ENCODE results near the gene TPRKB.

- TF ChIP-seq, protein P1, sequence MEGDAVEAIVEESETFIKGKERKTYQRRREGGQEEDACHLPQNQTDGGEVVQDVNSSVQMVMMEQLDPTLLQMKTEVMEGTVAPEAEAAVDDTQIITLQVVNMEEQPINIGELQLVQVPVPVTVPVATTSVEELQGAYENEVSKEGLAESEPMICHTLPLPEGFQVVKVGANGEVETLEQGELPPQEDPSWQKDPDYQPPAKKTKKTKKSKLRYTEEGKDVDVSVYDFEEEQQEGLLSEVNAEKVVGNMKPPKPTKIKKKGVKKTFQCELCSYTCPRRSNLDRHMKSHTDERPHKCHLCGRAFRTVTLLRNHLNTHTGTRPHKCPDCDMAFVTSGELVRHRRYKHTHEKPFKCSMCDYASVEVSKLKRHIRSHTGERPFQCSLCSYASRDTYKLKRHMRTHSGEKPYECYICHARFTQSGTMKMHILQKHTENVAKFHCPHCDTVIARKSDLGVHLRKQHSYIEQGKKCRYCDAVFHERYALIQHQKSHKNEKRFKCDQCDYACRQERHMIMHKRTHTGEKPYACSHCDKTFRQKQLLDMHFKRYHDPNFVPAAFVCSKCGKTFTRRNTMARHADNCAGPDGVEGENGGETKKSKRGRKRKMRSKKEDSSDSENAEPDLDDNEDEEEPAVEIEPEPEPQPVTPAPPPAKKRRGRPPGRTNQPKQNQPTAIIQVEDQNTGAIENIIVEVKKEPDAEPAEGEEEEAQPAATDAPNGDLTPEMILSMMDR (IDR thresholded peaks at IDR 0.05; ENCODE audit: low read length): no peak
- TF ChIP-seq EZH2 (optimal IDR thresholded peaks at IDR 0.05; ENCODE audit: low read depth, low read length): no peak
- no peak for TF ChIP-seq EZH2phosphoT487 (IDR thresholded peaks at IDR 0.05; ENCODE audit: low read length)
Observed at GRCh38 chr2:73746015-73746876, 9.1 kb upstream of the TPRKB start.
